ENCODE measurements around the gene SH2D1B. TPM values are rescaled to one million over a fixed set of nuclear protein-coding genes. Genes with fewer than 3 reads are reported as not detected.

Gene SH2D1B
- total RNA-seq, 4 donors from 2014 or later, result 0.10 TPM; not detected in 3

- 84% methylated on average over 8 of the region's 8 CpGs; no CpG with 5 or more reads in 1 of the 2 donors for WGBS, 2 donors (ENCODE audit: low coverage in 1 of 2)
- no peak overlapping the region for H3K4me3 ChIP-seq
- TF ChIP-seq EP300 (IDR thresholded peaks at IDR 0.05) (no peak), POLR2A (IDR thresholded peaks at IDR 0.05) (no peak), CTCF (IDR thresholded peaks at IDR 0.05) (no peak), POLR2AphosphoS5 (IDR thresholded peaks at IDR 0.05) (no peak)
- no peaks in the 10 kb centered on the region for H3K9me3 ChIP-seq
- H3K4me1 ChIP-seq, result no peaks in the 10 kb centered on the region
- no peak for ATAC-seq
- no peak overlapping the region for H3K27ac ChIP-seq
- no peaks in the 10 kb centered on the region for H3K27me3 ChIP-seq
- no peaks in the 10 kb centered on the region for H3K36me3 ChIP-seq
Measured at GRCh38 chr1:162373541-162374260, 38.2 kb downstream of the SH2D1B start.

GRCh38 chr1:162373072-162373427 is 38.9 kb downstream of the SH2D1B start:
- H3K36me3 ChIP-seq, result peaks cover 0 to under 1% of the 10 kb centered on the region in 2 donors
- no peaks in the 10 kb centered on the region for H3K4me1 ChIP-seq
- ATAC-seq, result no peak
- H3K27ac ChIP-seq, result no peak overlapping the region
- TF ChIP-seq POLR2AphosphoS5 (IDR thresholded peaks at IDR 0.05) (no peak), EP300 (IDR thresholded peaks at IDR 0.05) (no peak), POLR2A (IDR thresholded peaks at IDR 0.05) (no peak), CTCF (IDR thresholded peaks at IDR 0.05) (no peak)
- H3K27me3 ChIP-seq, result no peaks in the 10 kb centered on the region
- H3K9me3 ChIP-seq, result no peaks in the 10 kb centered on the region
- WGBS, 2 donors (ENCODE audit: low coverage in 1 of 2), result 86% methylated on average over 1 of the region's 1 CpG; no CpG with 5 or more reads in 1 of the 2 donors
- H3K4me3 ChIP-seq, result no peak overlapping the region

GRCh38 chr1:162372159-162373071 is 39.5 kb downstream of the SH2D1B start:
- Histone ChIP-seq H3K27ac (no peak overlapping the region), H3K4me1 (no peaks in the 10 kb centered on the region), H3K9me3 (no peaks in the 10 kb centered on the region), H3K27me3 (no peaks in the 10 kb centered on the region), H3K36me3 (peaks cover 0 to 7% of the 10 kb centered on the region in 2 donors), H3K4me3 (no peak overlapping the region)
- TF ChIP-seq POLR2A (IDR thresholded peaks at IDR 0.05) (no peak), POLR2AphosphoS5 (IDR thresholded peaks at IDR 0.05) (no peak), EP300 (IDR thresholded peaks at IDR 0.05) (no peak), CTCF (IDR thresholded peaks at IDR 0.05) (no peak)
- no peak for ATAC-seq
- WGBS, 2 donors (ENCODE audit: low coverage in 1 of 2), result 65% methylated on average over 11 of the region's 13 CpGs; no CpG with 5 or more reads in 1 of the 2 donors

GRCh38 chr1:162371611-162372010 is 40.3 kb downstream of the SH2D1B start:
- WGBS, 2 donors (ENCODE audit: low coverage in 1 of 2), result 82 to 92% methylated on average over 2 to 6 of the region's 6 CpGs
- no peak overlapping the region for H3K27ac ChIP-seq
- no peak overlapping the region for H3K4me3 ChIP-seq
- TF ChIP-seq POLR2AphosphoS5 (IDR thresholded peaks at IDR 0.05) (no peak), POLR2A (IDR thresholded peaks at IDR 0.05) (no peak), EP300 (IDR thresholded peaks at IDR 0.05) (no peak), CTCF (IDR thresholded peaks at IDR 0.05) (no peak)
- peaks cover 0 to 15% of the 10 kb centered on the region in 2 donors for H3K36me3 ChIP-seq
- ATAC-seq, result no peak
- no peaks in the 10 kb centered on the region for H3K27me3 ChIP-seq
- no peaks in the 10 kb centered on the region for H3K9me3 ChIP-seq
- no peaks in the 10 kb centered on the region for H3K4me1 ChIP-seq
